ENCODE data around the gene FHAD1.

GRCh38 chr1:15280416-15280815 lies 33.4 kb downstream of the FHAD1 start:
- no peak for TF ChIP-seq POLR2A (IDR thresholded peaks at IDR 0.05; ENCODE audit: low read depth, low read length)
- TF ChIP-seq, protein P1, sequence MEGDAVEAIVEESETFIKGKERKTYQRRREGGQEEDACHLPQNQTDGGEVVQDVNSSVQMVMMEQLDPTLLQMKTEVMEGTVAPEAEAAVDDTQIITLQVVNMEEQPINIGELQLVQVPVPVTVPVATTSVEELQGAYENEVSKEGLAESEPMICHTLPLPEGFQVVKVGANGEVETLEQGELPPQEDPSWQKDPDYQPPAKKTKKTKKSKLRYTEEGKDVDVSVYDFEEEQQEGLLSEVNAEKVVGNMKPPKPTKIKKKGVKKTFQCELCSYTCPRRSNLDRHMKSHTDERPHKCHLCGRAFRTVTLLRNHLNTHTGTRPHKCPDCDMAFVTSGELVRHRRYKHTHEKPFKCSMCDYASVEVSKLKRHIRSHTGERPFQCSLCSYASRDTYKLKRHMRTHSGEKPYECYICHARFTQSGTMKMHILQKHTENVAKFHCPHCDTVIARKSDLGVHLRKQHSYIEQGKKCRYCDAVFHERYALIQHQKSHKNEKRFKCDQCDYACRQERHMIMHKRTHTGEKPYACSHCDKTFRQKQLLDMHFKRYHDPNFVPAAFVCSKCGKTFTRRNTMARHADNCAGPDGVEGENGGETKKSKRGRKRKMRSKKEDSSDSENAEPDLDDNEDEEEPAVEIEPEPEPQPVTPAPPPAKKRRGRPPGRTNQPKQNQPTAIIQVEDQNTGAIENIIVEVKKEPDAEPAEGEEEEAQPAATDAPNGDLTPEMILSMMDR (IDR thresholded peaks at IDR 0.05; ENCODE audit: extremely low read depth in 1 of 2, insufficient read depth in 1 of 2, low read depth in 1 of 2, low read length in 2 of 2): no peak
- TF ChIP-seq MYC (IDR thresholded peaks at IDR 0.05; ENCODE audit: low read depth, low read length): no peak
- TF ChIP-seq POLR2AphosphoS5 (IDR thresholded peaks at IDR 0.05; ENCODE audit: insufficient read depth, low read depth, low read length): no peak
- no peak for TF ChIP-seq EZH2 (IDR thresholded peaks at IDR 0.05; ENCODE audit: borderline replicate concordance, low read depth, low read length, severe bottlenecking)

Measured in endothelial cell of umbilical vein (primary cell).